GM06990 (cell line): ENCODE measurements around the gene CTNNA3.

Experiments
- DNase-seq: peaks from one replicate; pipeline ENCODE4 v3.0.0-alpha.2; 2011; ENCODE audit not compliant: insufficient read length; ENCODE audit errors: extremely low read depth
- H3K27me3 ChIP-seq: replicated peaks from 2 replicates; pipeline ENCODE4 v1.6.0; 2011; ENCODE audit warnings: low read length; ENCODE audit not compliant: control insufficient read depth, insufficient read depth
- H3K36me3 ChIP-seq: 2 replicates; pipeline ENCODE4 v1.5.1; 2011; ENCODE audit warnings: low read length; ENCODE audit not compliant: control insufficient read depth, insufficient read depth
- H3K4me3 ChIP-seq: replicated peaks from 2 replicates; pipeline ENCODE4 v1.5.1; 2011; ENCODE audit warnings: low read depth, mild to moderate bottlenecking, control low read depth, low read length
- CTCF ChIP-seq: IDR thresholded peaks from 2 replicates; pipeline ENCODE4 v1.5.1; 2011; ENCODE audit warnings: low read length, control low read depth, mild to moderate bottlenecking, inconsistent platforms; ENCODE audit not compliant: insufficient read depth, poor library complexity, severe bottlenecking

The CTNNA3 gene

GRCh38 chr10:66218289-66218688 is 1477.7 kb downstream of the CTNNA3 start:
- no peak for DNase-seq
- Histone ChIP-seq H3K27me3 (no peaks in the 10 kb centered on the region), H3K36me3 (no peaks in the 10 kb centered on the region), H3K4me3 (no peak overlapping the region)
- no peak for TF ChIP-seq CTCF

GRCh38 chr10:66215920-66216319 is 1480.1 kb downstream of the CTNNA3 start:
- DNase-seq: no peak
- Histone ChIP-seq H3K27me3 (no peaks in the 10 kb centered on the region), H3K36me3 (no peaks in the 10 kb centered on the region), H3K4me3 (no peak overlapping the region)
- no peak for TF ChIP-seq CTCF

DNA sequence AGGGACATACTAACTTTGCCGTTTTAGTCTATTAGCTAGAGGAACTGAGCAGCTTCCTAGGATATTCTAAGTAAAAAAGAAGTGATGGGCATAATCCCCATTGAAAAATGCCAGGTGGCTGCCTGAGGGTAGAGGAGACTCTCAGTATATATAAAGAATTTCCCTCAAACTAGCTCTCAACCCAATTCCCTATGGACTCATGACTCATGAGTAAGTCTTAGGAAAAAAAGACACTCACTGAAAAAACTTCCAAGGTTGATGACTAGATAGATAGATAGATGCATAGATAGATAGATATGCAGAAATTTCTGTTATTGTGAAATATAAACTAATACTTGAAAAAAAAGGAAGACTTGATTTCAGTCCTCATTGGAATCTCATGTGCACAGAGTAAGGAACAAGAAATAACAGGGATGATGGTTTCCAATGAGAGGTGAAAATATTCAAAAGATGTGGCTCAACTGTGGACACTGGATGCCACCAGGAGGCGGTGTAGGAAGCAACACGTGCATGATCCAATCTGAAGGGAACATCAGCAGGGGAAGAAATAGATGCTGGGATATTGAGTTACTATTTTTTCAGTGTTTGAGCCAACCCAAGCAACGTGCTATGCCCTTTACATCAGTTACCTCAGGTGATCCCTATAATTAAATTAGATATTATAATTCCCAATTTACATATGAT is 1481.1 kb downstream of the CTNNA3 start:
- peak; percentile 34 for TF ChIP-seq CTCF
- DNase-seq: no peak
- Histone ChIP-seq H3K36me3 (no peaks in the 10 kb centered on the region), H3K4me3 (no peak overlapping the region), H3K27me3 (no peaks in the 10 kb centered on the region)

- no peak for TF ChIP-seq CTCF
- Histone ChIP-seq H3K36me3 (no peaks in the 10 kb centered on the region), H3K27me3 (no peaks in the 10 kb centered on the region), H3K4me3 (no peak overlapping the region)
- no peak for DNase-seq
Measured at GRCh38 chr10:66209025-66209424, 1487.0 kb downstream of the CTNNA3 start.

DNA sequence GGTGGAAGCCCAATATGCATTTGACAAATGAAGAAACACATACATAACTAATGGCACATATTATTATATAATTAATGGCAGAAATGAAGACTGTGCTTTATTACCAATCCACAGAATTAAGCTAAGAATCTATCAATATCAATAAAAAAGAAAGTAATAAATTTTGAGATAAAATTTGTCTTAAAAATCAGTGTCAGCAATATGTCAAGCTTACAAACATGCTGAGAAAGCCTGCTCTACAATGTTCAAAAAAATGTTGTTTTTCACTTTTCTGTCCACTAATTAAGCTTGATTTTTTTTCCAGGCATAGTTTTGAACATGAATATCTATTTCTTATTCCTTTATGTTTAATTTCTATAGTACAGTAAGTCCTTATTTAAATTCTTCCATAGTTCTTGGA is 1491.2 kb downstream of the CTNNA3 start:
- Histone ChIP-seq H3K4me3 (no peak overlapping the region), H3K36me3 (no peaks in the 10 kb centered on the region), H3K27me3 (no peaks in the 10 kb centered on the region)
- no peak for TF ChIP-seq CTCF
- DNase-seq: no peak

DNA sequence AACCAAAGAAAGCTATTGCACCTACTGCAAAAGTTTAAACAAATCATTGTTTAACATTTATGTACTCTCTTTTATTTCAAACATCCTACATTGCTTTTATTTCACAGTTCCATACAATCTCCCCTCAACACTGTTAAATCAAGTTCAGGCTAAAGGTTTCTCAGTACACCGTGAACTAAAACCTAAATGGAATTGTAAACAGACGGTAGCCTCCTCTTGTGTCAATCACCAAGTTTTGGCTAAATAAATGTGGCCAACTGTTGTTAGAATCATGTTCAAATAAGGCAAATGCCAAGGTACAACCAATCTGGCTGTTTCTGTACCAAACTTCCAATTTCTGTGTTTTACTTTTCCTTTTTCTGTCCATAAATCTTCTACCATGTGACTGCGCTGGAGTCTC is 1493.9 kb downstream of the CTNNA3 start:
- Histone ChIP-seq H3K36me3 (no peaks in the 10 kb centered on the region), H3K27me3 (no peaks in the 10 kb centered on the region), H3K4me3 (no peak overlapping the region)
- TF ChIP-seq CTCF: no peak
- no peak for DNase-seq
